Fibroblast of the aortic adventitia (primary cell): ENCODE data around the gene NIF3L1. TPM values are rescaled to one million over a fixed set of nuclear protein-coding genes. Genes with fewer than 3 reads are reported as not detected.
A peak's percentile ranks its signal among the peaks of the same experiment; 100 is the strongest.

Source experiments
- DNase-seq: peaks from one replicate; pipeline ENCODE4 v3.0.0-alpha.2; 2010; ENCODE audit warnings: low read depth
- H3K4me3 ChIP-seq: 2 replicates; pipeline ENCODE4 v1.5.1; 2011; ENCODE audit warnings: low read depth, mild to moderate bottlenecking, control low read depth, low read length, moderate library complexity
- CTCF ChIP-seq: IDR thresholded peaks from 2 replicates; pipeline ENCODE4 v1.5.1; 2011; ENCODE audit warnings: mild to moderate bottlenecking, low read length, control low read depth, inconsistent platforms; ENCODE audit not compliant: insufficient read depth
- total RNA-seq: library from RNA; depleted of rRNA; stranded (reverse); fragments of >200 nt; gene quantifications from 2 replicates; pipeline ENCODE4 v1.2.3, GENCODE V29; 2012; ENCODE audit warnings: low replicate concordance

NIF3L1 gene
- 8.4 and 38.5 TPM in 2 replicates for total RNA-seq

GRCh38 chr2:200888704-200889625, at the start of gene NIF3L1, which contains the start of gene PPIL3:
Gene NIF3L1 (plus strand): TSS chr2:200889371. CDS start chr2:200891944, 2,573 bp downstream.
Gene PPIL3 (minus strand): TSS chr2:200889077. CDS start chr2:200887615, 1,462 bp downstream.
- TF ChIP-seq CTCF: peak; percentile 11
- peak within 1 kb of the TSS; percentile 99 for H3K4me3 ChIP-seq
- DNase-seq: peak; percentile 98

GRCh38 chr2:200839513-200839912, 49.7 kb upstream of the NIF3L1 start:
- H3K4me3 ChIP-seq: no peak overlapping the region

GRCh38 chr2:200843993-200844948, 44.9 kb upstream of the NIF3L1 start:
- no peak overlapping the region for H3K4me3 ChIP-seq
- no peak for TF ChIP-seq CTCF
- DNase-seq: no peak

More at GRCh38 chr2:200839513-200839912, 49.7 kb upstream of the NIF3L1 start:
- TF ChIP-seq CTCF: no peak
- no peak for DNase-seq

GRCh38 chr2:200845194-200845593, 44.0 kb upstream of the NIF3L1 start:
- H3K4me3 ChIP-seq: no peak overlapping the region
- DNase-seq: no peak
- TF ChIP-seq CTCF: no peak

- no peak for DNase-seq
- H3K4me3 ChIP-seq: no peak overlapping the region
- no peak for TF ChIP-seq CTCF
These were observed 43.4 kb upstream of the NIF3L1 start for GRCh38 chr2:200845669-200846325.

GRCh38 chr2:200847269-200847668, 41.9 kb upstream of the NIF3L1 start:
- DNase-seq: no peak
- no peak overlapping the region for H3K4me3 ChIP-seq
- no peak for TF ChIP-seq CTCF
